HG03571 (cell line): Measurements from ENCODE around the gene MTERF4.

Source experiments
- ATAC-seq: cut with Tn5 transposase; IDR thresholded peaks from one replicate; pipeline ENCODE4 v1.9.1; 2021; ENCODE audit not compliant: unreplicated experiment

MTERF4 gene

GRCh38 chr2:241091201-241091600 is 10.9 kb downstream of the MTERF4 start:
- no peak for ATAC-seq

- no peak for ATAC-seq
Observed at GRCh38 chr2:241088791-241089732, 13.0 kb downstream of the MTERF4 start.

GRCh38 chr2:241088376-241088775 is 13.7 kb downstream of the MTERF4 start:
- no peak for ATAC-seq

- ATAC-seq: no peak
Observed at GRCh38 chr2:241087420-241088268, 14.4 kb downstream of the MTERF4 start.

GRCh38 chr2:241084856-241085444 is 17.1 kb downstream of the MTERF4 start:
- no peak for ATAC-seq

- no peak for ATAC-seq
Observed at GRCh38 chr2:241083091-241083415, 19.0 kb downstream of the MTERF4 start.

DNA sequence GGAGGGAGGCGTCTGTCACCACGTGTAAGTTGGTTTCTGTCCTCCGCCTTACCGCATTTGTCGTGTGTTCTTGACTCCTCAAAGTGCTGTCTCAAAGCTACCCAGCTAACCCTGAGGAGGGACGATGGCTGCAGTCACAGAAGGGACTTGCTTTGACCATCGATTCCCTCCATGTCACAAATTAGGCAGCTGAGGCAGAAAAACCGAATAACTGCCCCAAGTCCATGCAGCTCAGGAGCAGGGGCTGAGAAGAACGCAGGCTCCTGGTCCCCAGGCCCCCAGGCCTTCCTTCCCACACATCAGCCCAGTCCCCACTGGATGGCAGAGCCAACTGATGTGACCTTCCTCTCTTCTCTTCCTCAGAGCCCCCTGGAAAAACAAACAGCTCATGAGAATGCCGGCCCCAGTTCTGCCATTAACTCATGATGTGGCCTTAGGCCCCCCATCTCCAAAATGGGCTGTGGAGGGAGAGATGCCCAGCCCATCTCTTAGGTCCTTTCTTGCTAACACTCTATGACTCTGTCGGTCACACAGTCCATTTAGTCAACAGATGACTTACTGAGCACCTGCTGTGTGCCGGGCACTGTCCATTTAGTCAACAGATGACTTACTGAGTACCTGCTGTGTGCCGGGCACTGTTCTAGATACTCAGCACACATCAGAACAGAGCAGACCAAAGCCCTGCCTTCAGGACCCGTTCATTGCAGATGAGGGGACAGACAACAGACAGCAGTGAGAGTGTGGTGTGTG is 19.6 kb downstream of the MTERF4 start:
- ATAC-seq: no peak

DNA sequence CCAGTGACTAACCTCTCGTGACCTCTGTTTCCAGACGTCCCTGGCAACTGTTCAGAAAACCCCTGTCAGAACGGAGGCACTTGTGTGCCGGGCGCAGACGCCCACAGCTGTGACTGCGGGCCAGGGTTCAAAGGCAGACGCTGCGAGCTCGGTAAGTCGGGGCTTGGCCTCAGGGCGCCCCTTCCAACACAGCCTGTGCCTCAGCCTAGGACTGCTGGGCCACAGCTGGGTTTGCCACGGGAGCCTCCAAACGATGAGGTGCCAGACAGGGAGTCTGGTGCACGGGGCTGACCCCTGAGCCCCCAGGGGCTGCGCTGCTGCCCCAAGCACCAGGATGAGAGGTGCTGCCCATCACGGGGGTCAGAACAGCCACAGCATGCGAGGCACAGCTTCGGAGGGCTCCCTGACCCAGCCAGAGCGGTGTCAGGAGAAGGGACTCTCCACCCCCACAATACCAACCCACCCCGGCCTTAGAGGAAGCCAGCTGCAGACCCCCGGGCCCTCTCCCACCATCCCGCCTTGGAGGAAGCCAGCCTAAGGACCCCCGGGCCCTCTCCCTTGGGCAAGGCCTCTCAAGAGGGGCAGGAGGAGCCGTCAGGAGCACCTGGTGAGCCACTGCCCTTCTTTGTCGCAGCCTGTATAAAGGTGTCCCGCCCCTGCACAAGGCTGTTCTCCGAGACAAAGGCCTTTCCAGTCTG is 20.3 kb downstream of the MTERF4 start:
- ATAC-seq: no peak

GRCh38 chr2:241081190-241081642 is 20.9 kb downstream of the MTERF4 start:
- ATAC-seq: no peak

DNA sequence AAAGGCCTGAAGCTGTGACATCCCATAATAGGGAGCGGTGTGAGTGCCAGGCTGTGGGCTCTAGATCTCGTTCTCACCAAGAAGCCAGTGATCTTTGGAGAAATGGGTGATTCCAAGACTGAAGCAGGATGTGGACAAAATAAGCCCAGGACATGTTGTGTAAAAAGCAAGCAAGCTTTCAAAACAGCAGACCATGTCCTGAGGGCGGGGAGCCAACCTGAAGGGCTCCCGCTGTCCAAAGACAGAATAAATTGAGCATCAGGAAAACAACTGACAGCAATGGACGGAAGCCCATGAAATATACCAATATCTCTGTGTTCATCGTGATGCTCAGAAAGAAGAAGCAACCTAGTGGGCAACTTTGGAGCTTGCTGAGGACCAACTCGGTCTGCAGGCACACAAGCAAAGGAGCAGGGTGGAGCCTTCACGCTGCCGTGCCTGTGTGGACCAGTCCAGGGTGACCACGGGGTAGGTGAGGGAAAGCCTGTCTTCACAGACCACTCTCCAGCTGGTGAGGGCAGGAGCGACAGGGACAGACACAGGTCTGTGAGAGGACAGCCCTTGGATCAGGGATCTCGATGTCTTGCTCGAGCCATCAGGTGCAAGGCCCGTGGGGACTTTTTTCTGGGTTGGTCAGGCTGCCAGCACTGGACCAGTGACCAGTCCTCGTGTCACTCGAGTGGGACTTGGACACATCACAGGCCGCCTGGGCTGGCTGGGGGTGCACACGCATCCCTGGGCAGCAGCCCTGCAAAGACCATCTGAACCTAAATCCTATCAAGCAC is 21.5 kb downstream of the MTERF4 start:
- no peak for ATAC-seq

- no peak for ATAC-seq
Observed at GRCh38 chr2:241074901-241075540, 27.1 kb downstream of the MTERF4 start.

GRCh38 chr2:241074065-241074818 is 27.8 kb downstream of the MTERF4 start:
- ATAC-seq: no peak

- ATAC-seq: no peak
Observed at GRCh38 chr2:241073166-241074064, 28.7 kb downstream of the MTERF4 start.

- no peak for ATAC-seq
Observed at GRCh38 chr2:241072553-241073165, 29.4 kb downstream of the MTERF4 start.

- no peak for ATAC-seq
Observed at GRCh38 chr2:241072151-241072550, 29.9 kb downstream of the MTERF4 start.

DNA sequence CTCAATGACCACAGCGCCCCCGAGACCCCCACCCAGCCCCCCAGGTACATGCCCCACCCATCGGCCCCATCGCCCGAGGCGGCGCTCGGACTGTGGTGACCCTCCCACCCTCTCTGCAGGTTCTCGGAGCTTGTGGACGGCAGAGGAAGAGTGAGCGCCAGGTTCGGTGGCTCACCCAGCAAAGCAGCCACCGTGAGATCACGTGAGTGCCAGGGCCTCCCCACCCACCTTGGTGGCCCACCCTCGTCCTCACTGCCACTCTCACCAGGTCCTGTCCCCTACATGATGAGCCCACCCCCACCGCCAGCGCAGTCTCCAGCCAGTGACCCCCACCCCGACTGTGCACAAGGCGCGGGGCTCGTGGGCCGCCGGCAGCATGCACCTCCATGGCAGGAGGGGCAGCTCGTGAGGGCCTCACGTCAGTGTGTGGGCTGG is 30.4 kb downstream of the MTERF4 start:
- no peak for ATAC-seq
